Measurements from ENCODE around the gene RCVRN. TPM values are rescaled to one million over a fixed set of nuclear protein-coding genes. Genes with fewer than 3 reads are reported as not detected.

The RCVRN gene
- total and polyA plus RNA-seq, 3 donors from 2014 or later = 0.32 to 0.63 (median 0.50) TPM

GRCh38 chr17:9865586-9865985 lies 39.5 kb downstream of the RCVRN start:
- WGBS, 2 donors = 75 to 93% methylated on average over 1 of the region's 1 CpG
- H3K9me3 ChIP-seq = no peaks in the 10 kb centered on the region
- TF ChIP-seq POLR2A (IDR thresholded peaks at IDR 0.05) (no peak), CTCF (IDR thresholded peaks at IDR 0.05) (no peak)
- no peak overlapping the region for H3K27ac ChIP-seq
- intact Hi-C loops (cut with DNase I; ENCODE audit: low total_unique reads) = no loop called here
- no peaks in the 10 kb centered on the region for H3K4me1 ChIP-seq
- no peak for DNase-seq
- no peak overlapping the region for H3K4me3 ChIP-seq
- H3K27me3 ChIP-seq = no peaks in the 10 kb centered on the region
- no peaks in the 10 kb centered on the region for H3K36me3 ChIP-seq (ENCODE audit: low read depth, missing control alignments)

GRCh38 chr17:9862949-9863348 lies 42.1 kb downstream of the RCVRN start:
- no peaks in the 10 kb centered on the region for H3K4me1 ChIP-seq
- TF ChIP-seq CTCF (IDR thresholded peaks at IDR 0.05) (no peak), POLR2A (IDR thresholded peaks at IDR 0.05) (no peak)
- no peaks in the 10 kb centered on the region for H3K27me3 ChIP-seq
- H3K27ac ChIP-seq = no peak overlapping the region
- no peak for DNase-seq
- no peaks in the 10 kb centered on the region for H3K36me3 ChIP-seq (ENCODE audit: low read depth, missing control alignments)
- intact Hi-C loops (cut with DNase I; ENCODE audit: low total_unique reads) = no loop called here
- 68 to 81% methylated on average over 4 of the region's 4 CpGs for WGBS, 2 donors
- no peak overlapping the region for H3K4me3 ChIP-seq
- no peaks in the 10 kb centered on the region for H3K9me3 ChIP-seq

GRCh38 chr17:9862220-9862619 lies 42.9 kb downstream of the RCVRN start:
- intact Hi-C loops (cut with DNase I; ENCODE audit: low total_unique reads) = no loop called here
- Histone ChIP-seq H3K4me1 (no peaks in the 10 kb centered on the region), H3K27ac (no peak overlapping the region), H3K9me3 (no peaks in the 10 kb centered on the region), H3K36me3 (ENCODE audit: low read depth, missing control alignments) (no peaks in the 10 kb centered on the region), H3K4me3 (no peak overlapping the region), H3K27me3 (no peaks in the 10 kb centered on the region)
- 90 to 91% methylated on average over 1 of the region's 1 CpG for WGBS, 2 donors
- DNase-seq = no peak
- no peak for TF ChIP-seq CTCF (IDR thresholded peaks at IDR 0.05)
- TF ChIP-seq POLR2A (IDR thresholded peaks at IDR 0.05) = no peak

- H3K27me3 ChIP-seq = no peaks in the 10 kb centered on the region
- no peak for DNase-seq
- H3K4me3 ChIP-seq = no peak overlapping the region
- H3K27ac ChIP-seq = no peak overlapping the region
- no peaks in the 10 kb centered on the region for H3K9me3 ChIP-seq
- no peaks in the 10 kb centered on the region for H3K36me3 ChIP-seq (ENCODE audit: low read depth, missing control alignments)
- TF ChIP-seq POLR2A (IDR thresholded peaks at IDR 0.05) = no peak
- TF ChIP-seq CTCF (IDR thresholded peaks at IDR 0.05) = no peak
- no peaks in the 10 kb centered on the region for H3K4me1 ChIP-seq
- intact Hi-C loops (cut with DNase I; ENCODE audit: low total_unique reads) = no loop called here
- 68 to 86% methylated on average over 7 of the region's 7 CpGs for WGBS, 2 donors
These were observed 44.2 kb downstream of the RCVRN start for GRCh38 chr17:9860851-9861250.

- 93 to 94% methylated on average over 5 of the region's 5 CpGs for WGBS, 2 donors
- no peak for DNase-seq
These were observed 45.3 kb downstream of the RCVRN start for GRCh38 chr17:9859781-9860180.

More at GRCh38 chr17:9859781-9860180, 45.3 kb downstream of the RCVRN start:
- Histone ChIP-seq H3K27ac (no peak overlapping the region), H3K9me3 (no peaks in the 10 kb centered on the region), H3K27me3 (no peaks in the 10 kb centered on the region), H3K36me3 (ENCODE audit: low read depth, missing control alignments) (no peaks in the 10 kb centered on the region), H3K4me3 (no peak overlapping the region), H3K4me1 (no peaks in the 10 kb centered on the region)
- intact Hi-C loops (cut with DNase I; ENCODE audit: low total_unique reads) = no loop called here
- TF ChIP-seq POLR2A (IDR thresholded peaks at IDR 0.05) (no peak), CTCF (IDR thresholded peaks at IDR 0.05) (no peak)

All from testis (tissue), 3 donors.